Left colon (tissue), 2 donors: Measurements from ENCODE around the gene LIMK1. TPM values are rescaled to one million over a fixed set of nuclear protein-coding genes. Genes with fewer than 3 reads are reported as not detected.
A peak's percentile ranks its signal among the peaks of the same experiment; 100 is the strongest.

Source experiments
- ATAC-seq: fragments of 200-7000 bp; cut with Tn5 transposase; one replicate; pipeline ENCODE4 v1.9.1; 2020; ENCODE audit warnings: mild to moderate bottlenecking, moderate library complexity
- DNase-seq, 2 donors: peaks; one replicate each; pipeline ENCODE4 v3.0.0-alpha.2; 2020
- intact Hi-C, 2 donors: fragments of 100-400 bp; cut with DNase I in 1 of 2; cut with micrococcal nuclease in 1 of 2; formaldehyde crosslinking; loops; one replicate each; pipeline versions ENCODE4 v1.11.2 to v1.14.0; 2022; cut with DNase I, micrococcal nuclease
- total RNA-seq, 2 donors: library from RNA; stranded (reverse); fragmentation: NEBNext Ultra II Directional; extraction: Animal tissue kit (Norgen Biotek cat#: 25700); gene quantifications; one replicate each; pipeline ENCODE4 v1.2.1, GENCODE V29; 2021
- donor health status: DM: no; HTN: no; CAD: no.
- donor health status: DM: yes; HTN: yes; CAD: no.

The LIMK1 gene
- total RNA-seq, 2 donors from 2014 or later: 12.2 to 14.3 TPM

DNA sequence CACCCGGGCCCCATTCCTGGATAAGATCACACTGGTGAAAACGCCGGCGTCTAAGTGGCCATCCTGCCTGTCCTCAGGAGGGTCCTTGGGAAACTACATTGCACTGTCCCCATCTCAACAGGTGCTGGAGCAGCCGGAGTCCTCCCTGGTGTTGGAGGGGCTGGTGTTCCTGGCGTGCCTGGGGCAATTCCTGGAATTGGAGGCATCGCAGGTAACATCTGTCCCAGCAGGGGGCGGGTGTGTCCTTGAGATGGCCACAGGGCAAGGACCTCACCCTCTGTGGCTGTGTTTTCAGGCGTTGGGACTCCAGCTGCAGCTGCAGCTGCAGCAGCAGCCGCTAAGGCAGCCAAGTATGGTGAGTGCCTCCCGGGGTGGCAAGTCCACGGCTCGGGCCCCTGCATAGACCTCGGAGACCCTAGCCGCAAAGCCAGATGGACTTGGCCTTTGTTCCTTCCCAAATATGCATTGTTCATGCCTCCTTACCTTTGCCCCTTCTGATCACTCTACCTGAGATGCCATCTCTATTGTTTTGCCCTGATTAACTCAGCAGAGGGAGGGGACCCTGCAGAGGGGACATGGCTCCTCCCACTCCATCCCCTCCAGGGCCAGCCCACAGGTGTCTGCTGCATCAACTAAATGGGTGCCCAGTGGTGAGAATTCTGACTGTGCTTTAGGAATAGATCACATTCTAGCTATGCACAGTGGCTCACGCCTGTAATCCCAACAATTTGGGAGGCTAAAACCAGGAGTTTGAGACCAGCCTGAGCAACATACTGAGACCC is 31.8 kb upstream of the LIMK1 start:
- ATAC-seq (peak; percentile 87), DNase-seq (peak in 1 of 2 donors; percentile 79)
- intact Hi-C loops: no loop called here

DNA sequence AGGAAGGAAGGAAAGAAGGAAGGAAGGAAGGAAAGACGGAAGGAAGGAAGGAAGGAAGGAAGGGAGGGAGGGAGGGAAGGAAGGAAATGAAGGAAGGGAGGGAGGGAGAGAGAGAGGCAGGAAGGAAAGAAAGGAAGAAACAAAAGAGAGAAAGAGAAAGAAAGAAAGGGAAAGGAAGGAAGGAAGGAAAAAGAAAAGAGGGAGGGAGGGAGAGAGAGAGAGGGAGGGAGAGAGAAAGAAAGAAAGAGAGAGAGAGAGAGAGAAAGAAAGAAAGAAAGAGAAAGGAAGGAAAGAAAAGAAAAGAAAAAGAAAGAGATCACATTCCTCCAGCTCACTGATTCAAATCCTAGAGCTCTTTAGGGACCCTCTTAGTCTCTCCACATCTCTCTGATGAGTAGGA is 31.0 kb upstream of the LIMK1 start:
- DNase-seq: no peak
- intact Hi-C loops: no loop called here
- no peak for ATAC-seq

DNA sequence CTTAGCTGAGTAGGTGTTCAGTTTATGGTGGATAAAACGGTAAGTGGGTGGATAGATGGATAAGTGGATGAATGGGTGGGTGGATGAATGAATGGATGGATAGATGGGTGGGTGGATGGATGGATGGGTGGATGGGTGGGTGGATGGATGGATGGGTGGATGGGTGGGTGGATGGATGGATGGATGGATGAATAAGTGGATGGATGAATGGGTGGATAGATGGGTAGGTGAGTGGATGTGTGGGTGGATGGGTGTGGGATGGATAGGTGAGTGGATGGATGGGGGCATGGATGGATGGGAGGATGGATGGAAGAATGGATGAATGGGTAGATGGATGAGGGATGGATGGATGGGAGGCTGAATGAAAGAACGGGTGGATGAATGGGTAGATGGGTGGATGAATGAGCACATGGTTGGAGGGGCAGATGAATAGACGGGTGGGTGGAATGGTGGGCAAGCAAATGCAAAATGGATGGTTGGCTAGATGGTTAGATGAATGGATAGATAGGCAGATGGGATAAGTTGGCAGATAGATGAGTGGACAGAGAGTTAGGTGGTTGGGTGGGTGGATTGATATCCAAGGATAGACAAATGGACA is 29.9 kb upstream of the LIMK1 start:
- DNase-seq (no peak), ATAC-seq (no peak)
- intact Hi-C loops: no loop called here

DNA sequence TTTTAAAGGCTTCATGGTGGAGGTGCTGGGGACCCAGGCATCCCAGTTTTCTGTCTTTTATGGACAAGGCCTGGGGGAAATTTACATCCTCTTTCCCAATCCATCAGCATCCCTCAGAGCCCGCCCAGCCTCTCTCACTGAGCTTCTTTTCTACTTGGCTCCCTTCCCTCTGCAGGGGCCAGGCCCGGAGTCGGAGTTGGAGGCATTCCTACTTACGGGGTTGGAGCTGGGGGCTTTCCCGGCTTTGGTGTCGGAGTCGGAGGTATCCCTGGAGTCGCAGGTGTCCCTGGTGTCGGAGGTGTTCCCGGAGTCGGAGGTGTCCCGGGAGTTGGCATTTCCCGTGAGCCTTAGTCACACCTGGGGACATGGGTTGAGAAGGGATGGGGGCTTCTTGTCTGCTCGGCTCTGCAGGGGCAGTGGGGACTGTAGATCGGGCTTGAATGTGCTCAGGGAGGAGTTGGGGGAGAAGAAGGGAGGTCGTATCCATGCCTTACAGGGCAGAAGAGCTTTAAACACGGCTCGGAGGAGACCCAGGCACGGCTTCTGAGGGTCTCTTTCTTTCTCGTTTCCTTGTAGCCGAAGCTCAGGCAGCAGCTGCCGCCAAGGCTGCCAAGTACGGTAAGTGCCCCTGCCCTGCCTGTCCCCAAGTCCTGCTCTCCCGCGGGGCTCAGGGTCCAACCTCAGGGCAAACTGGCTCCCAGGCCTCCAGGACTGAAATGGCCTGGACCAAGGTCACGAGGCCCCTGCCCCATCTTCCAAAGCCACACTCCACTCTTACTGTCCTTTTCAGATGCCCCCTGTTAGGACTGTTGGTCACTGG is 27.3 kb upstream of the LIMK1 start:
- no peak for ATAC-seq
- DNase-seq: no peak
- intact Hi-C loops: no loop called here

DNA sequence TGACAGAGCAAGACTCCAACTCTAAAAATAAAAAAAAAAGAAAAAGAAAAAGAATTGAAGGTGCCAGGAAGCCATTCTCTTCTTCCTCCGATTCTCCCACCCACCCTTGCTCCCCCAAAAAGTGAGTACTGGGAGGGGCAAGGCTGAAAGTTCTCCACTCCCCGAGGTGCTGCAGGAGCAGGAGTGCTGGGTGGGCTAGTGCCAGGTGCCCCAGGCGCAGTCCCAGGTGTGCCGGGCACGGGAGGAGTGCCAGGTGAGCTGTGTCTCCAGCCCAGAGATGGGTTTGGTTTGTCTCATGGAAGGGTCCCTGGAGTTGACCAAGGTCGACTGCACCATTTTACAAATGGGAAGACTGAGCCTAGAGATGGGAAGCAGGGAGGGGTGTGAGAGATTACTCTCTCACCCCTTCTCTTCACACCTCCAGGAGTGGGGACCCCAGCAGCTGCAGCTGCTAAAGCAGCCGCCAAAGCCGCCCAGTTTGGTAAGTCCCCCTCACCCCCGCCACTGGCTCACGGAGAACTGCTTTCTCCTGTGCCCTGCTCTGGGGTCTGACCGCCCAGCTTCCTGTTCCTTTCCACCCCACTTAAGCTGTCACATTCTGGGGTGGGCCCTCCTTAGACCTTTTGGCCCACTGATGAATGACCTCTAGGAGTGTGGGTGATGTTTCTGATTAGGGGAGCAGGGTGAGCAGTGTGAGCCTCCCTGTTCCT is 26.2 kb upstream of the LIMK1 start:
- no peak for ATAC-seq
- DNase-seq: no peak
- intact Hi-C loops: no loop called here

DNA sequence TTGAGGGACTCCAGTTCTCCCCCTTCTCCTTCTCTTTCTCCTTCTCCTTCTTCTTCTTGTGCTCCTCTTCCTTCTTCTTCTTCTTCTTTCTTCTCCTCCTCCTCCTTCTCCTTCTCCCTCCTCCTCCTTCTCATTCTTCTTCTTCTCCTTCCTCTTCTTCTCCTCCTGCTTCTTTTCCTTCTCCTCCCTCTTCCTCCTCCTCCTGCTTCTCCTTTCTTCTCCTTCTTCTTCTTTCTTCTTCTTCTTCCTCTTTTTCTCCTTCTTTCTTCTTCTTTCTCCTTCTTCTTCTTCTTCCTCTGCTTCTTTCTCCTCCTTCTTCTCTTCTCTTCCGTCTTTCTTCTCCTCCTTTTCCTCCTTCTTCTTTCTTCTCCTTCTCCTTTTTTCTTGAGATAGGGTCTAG is 25.6 kb upstream of the LIMK1 start:
- intact Hi-C loops: no loop called here
- DNase-seq: no peak
- no peak for ATAC-seq

DNA sequence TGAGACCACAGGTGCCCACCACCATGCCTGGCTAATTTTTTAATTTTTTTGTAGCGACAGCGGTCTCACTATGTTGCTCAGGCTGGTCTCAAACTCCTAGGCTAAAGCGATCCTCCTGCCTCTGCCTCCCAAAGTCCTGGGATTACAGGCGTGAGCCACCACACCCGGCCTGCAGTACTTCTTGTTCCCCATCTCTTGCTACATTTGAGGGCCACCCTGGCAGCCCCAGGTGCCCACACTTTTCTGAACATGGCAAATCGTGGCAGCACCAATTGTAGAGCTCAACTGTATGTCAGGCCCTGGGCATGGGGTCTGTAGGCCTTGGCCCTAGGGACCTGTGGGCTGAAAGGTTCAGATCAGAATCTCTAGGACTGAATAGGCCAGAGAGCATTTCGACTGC is 25.1 kb upstream of the LIMK1 start:
- ATAC-seq (no peak), DNase-seq (no peak)
- intact Hi-C loops: no loop called here

DNA sequence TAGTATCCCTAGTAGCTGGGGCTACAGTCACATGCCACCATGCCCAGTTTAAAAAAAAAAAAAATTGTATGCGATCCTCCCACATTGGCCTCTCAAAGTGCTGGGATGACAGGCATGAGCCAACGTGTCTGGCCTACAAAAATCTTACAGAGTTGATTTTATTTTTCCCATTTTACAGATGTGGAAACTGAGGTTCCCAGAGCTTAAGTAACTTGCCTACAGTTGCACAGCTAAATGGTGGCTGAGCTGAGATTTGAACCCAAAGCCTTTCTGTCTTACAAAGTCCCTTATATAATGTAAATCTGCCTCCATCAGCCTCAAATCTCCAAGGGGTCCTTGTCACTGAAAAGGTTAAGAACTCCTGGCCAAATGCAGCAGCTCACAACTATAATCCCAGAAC is 24.6 kb upstream of the LIMK1 start:
- DNase-seq: no peak
- intact Hi-C loops: no loop called here
- no peak for ATAC-seq

DNA sequence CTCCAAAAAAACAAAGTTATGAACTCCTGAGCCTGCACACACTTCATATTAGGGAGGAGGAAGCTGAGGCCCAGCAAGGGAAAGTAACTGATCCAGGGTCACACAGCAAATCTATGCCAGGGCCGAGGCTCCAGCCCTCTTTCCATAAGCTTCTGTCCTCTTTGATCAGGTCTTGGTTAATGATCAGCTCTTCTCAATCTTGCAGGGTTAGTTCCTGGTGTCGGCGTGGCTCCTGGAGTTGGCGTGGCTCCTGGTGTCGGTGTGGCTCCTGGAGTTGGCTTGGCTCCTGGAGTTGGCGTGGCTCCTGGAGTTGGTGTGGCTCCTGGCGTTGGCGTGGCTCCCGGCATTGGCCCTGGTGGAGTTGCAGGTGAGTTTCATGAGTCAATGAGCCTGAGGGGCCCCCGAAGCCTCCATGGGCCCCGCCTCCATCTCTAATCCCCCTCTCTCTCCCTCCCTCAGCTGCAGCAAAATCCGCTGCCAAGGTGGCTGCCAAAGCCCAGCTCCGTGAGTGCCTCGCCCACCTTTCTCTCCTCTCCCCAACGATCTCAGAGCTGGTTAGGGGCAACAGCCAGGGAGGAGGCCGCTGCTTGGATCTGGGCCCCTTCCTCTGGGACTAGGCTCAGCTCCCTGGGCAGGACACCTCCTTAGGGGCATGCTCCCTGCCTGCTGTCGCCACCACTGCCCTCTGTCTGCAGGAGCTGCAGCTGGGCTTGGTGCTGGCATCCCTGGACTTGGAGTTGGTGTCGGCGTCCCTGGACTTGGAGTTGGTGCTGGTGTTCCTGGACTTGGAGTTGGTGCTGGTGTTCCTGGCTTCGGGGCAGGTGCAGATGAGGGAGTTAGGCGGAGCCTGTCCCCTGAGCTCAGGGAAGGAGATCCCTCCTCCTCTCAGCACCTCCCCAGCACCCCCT is 23.7 kb upstream of the LIMK1 start:
- intact Hi-C loops: no loop called here
- ATAC-seq: peak; percentile 80
- peak; percentile 90 to 91 for DNase-seq

DNA sequence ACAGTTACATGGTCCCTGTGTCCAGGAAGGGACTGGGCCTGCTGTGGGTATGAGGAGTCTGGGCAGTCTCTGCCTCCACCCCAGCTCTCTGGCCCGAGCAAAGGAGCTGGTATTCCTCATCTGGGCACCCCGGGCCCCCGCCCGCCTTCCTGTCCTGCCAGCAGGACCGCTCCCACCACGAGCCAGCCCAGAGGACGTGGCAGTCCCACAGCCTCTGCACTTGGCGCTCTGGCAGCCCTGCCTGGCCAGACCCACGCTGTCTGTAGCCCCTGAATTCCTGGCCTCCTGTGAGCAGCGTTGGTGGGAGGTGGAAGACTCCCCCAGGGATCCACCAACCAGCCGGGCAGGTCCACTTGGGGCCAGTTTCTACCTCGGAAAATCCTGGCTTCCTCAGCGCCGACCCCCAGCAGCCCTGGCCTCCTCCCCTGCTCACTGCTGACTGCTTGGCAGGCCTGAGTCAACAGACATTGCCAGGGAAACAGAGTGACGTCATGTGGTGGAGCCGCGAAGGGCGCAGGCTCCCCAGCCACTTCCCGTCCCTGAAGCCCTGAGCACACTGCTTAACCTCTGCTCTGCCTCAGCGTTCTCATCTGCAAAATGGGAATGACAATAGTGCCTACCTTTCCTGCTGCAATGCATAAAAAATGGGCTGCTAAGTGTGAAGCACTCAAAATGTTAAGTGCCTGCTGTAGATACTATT is 21.6 kb upstream of the LIMK1 start:
- intact Hi-C loops: no loop called here
- ATAC-seq (peak; percentile 77), DNase-seq (peak; percentile 85 to 93)

DNA sequence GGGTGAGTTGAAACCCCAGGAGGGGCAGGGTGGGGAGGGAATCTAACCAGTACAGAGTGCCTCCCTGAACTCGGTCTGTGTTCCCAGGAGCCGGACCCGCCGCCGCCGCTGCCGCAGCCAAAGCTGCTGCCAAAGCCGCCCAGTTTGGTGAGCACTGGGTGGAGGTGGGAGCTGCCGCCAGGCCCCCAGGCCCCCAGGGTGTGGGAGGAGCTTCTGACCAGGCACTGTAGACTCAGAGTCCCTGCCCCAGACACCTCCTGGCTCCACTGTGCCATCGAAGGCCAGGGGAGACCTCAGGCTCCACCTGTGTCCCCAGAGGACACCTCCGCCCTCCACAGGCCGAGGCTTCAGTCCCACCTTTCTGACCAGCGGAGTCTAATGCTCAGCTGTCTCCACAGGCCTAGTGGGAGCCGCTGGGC is 20.4 kb upstream of the LIMK1 start:
- intact Hi-C loops: no loop called here
- DNase-seq: no peak
- ATAC-seq: no peak

DNA sequence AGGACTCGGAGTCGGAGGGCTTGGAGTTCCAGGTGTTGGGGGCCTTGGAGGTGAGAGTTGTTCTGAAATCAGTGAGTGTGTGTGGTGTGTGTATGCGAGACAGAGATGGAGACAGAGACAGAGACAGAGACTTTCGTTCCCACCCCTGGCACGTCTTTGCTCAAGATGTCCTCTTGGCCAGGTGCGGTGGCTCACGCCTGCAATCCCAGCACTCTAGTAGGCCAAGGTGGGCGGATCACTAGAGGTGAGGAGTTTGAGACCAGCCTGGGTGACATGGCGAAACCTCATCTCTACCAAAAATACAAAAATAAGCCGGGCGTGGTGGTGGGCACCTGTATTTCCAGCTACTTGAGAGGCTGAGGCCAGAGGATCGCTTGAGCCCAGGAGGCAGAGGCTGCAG is 20.0 kb upstream of the LIMK1 start:
- ATAC-seq: no peak
- DNase-seq: no peak
- intact Hi-C loops: no loop called here

DNA sequence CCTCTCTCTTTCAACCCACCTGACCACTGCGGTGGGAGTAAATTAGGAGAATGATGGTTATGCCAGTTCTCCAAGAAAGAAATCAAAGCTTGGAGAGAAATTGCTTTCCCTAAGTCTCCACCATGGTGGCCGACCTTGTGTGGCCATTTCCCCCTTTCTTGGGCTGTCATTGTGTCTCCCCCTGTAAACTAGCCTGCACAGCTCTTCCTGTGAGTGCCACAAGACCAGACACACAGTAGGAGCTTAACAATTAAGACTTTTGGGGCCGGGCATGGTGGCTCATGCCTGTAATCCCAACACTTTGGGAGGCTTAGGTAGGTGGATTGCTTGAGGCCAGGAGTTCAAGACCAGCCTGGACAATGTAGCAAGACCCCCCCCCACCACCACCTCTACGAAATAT is 18.9 kb upstream of the LIMK1 start:
- no peak for ATAC-seq

DNA sequence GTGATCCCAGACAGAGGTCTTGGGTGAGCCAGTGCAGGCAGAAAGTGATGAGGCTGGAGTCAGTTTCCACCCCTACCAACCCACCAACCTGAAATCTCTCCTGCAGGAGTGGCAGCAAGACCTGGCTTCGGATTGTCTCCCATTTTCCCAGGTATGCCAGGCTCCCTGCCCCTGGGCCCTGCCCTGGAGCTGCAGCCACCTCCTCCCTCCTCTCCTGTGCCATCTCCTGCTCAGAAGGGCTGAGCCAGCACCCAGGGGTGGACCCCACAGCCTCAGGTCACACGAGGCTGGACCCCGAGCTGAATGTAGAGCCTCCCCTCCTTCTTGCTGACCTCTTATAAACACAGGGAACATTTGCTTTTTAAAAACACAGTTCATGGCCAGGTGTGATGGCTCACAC is 17.0 kb upstream of the LIMK1 start:
- ATAC-seq (no peak), DNase-seq (no peak)
- intact Hi-C loops: no loop called here

More for the DNA sequence above, 18.9 kb upstream of the LIMK1 start:
- DNase-seq: no peak
- intact Hi-C loops: no loop called here

DNA sequence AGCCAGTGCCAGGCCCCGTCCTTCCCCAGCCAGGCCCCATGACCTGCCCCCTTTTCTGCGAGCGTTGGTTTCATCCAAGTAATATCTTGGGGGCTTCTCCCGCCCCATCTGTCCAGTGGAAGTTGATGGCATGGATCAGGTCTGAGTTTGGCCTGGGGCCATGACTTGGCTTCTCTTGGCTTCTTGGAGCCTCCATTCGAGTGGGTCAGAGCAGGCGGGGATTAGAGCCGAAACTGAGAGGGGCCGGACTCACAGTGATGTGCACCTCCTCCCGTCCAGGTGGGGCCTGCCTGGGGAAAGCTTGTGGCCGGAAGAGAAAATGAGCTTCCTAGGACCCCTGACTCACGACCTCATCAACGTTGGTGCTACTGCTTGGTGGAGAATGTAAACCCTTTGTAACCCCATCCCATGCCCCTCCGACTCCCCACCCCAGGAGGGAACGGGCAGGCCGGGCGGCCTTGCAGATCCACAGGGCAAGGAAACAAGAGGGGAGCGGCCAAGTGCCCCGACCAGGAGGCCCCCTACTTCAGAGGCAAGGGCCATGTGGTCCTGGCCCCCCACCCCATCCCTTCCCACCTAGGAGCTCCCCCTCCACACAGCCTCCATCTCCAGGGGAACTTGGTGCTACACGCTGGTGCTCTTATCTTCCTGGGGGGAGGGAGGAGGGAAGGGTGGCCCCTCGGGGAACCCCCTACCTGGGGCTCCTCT is 15.1 kb upstream of the LIMK1 start:
- intact Hi-C loops: loop anchor here in 1 of 2 donors (2.0 kb wide), 1 partner anchor 332 kb away; no protein-coding TSS in a partner anchor
- ATAC-seq (no peak), DNase-seq (no peak)

DNA sequence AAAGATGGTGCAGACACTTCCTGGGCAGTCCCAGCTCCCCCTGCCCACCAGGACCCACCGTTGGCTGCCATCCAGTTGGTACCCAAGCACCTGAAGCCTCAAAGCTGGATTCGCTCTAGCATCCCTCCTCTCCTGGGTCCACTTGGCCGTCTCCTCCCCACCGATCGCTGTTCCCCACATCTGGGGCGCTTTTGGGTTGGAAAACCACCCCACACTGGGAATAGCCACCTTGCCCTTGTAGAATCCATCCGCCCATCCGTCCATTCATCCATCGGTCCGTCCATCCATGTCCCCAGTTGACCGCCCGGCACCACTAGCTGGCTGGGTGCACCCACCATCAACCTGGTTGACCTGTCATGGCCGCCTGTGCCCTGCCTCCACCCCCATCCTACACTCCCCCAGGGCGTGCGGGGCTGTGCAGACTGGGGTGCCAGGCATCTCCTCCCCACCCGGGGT is 14.5 kb upstream of the LIMK1 start:
- no peak for ATAC-seq
- intact Hi-C loops: loop anchor here in 1 of 2 donors (2.0 kb wide), 1 partner anchor 332 kb away; no protein-coding TSS in a partner anchor
- DNase-seq: no peak
